HG02840 (cell line): Measurements from ENCODE around the gene AP1M1.
"Not testable (repeated sequence)": the region's sequence is repeated elsewhere in the genome, so short reads cannot be mapped to it uniquely, and the experiment has no call there.

Experiments
- ATAC-seq: cut with Tn5 transposase; IDR thresholded peaks from one replicate; pipeline ENCODE4 v1.9.1; 2021; ENCODE audit warnings: mild to moderate bottlenecking, moderate library complexity, moderate number of reproducible peaks; ENCODE audit not compliant: unreplicated experiment, low FRiP score

AP1M1 gene

GRCh38 chr19:16197622-16198369 is at the start of gene AP1M1:
Gene AP1M1 (plus strand): TSS chr19:16197911. CDS start chr19:16198027, 116 bp downstream.
- peak; percentile 88 for ATAC-seq

- ATAC-seq, result no peak
Observed at GRCh38 chr19:16148443-16149229, 49.1 kb upstream of the AP1M1 start.

- no peak for ATAC-seq
Observed at GRCh38 chr19:16153582-16154336, 44.0 kb upstream of the AP1M1 start.

GRCh38 chr19:16154557-16154956 is 43.2 kb upstream of the AP1M1 start:
- no peak for ATAC-seq

GRCh38 chr19:16155128-16155527 is 42.6 kb upstream of the AP1M1 start:
- ATAC-seq, result no peak

- no peak for ATAC-seq
Observed at GRCh38 chr19:16156904-16157303, 40.8 kb upstream of the AP1M1 start.

- ATAC-seq, result no peak
Observed at GRCh38 chr19:16157601-16158000, 40.1 kb upstream of the AP1M1 start.

GRCh38 chr19:16159655-16160054 is 38.1 kb upstream of the AP1M1 start:
- ATAC-seq, result no peak

- ATAC-seq, result no peak
Observed at GRCh38 chr19:16160445-16160942, 37.2 kb upstream of the AP1M1 start.

GRCh38 chr19:16160943-16161560 is 36.7 kb upstream of the AP1M1 start:
- no peak for ATAC-seq

GRCh38 chr19:16161840-16162239 is 35.9 kb upstream of the AP1M1 start:
- ATAC-seq, result no peak

- no peak for ATAC-seq
Observed at GRCh38 chr19:16164222-16164890, 33.4 kb upstream of the AP1M1 start.

- no peak for ATAC-seq
Observed at GRCh38 chr19:16166417-16166816, 31.3 kb upstream of the AP1M1 start.

GRCh38 chr19:16167055-16167454 is 30.7 kb upstream of the AP1M1 start:
- no peak for ATAC-seq

GRCh38 chr19:16168465-16169081 is 29.1 kb upstream of the AP1M1 start:
- no peak for ATAC-seq

- no peak for ATAC-seq
Observed at GRCh38 chr19:16170134-16170533, 27.6 kb upstream of the AP1M1 start.

GRCh38 chr19:16175954-16176353 is 21.8 kb upstream of the AP1M1 start:
- no peak for ATAC-seq

- not testable (repeated sequence) for ATAC-seq
Observed at GRCh38 chr19:16178866-16179265, 18.8 kb upstream of the AP1M1 start.

GRCh38 chr19:16180611-16181010 is 17.1 kb upstream of the AP1M1 start:
- ATAC-seq, result no peak
